HFF-Myc (cell line): ENCODE data around the gene EPSTI1.

Experiments
- DNase-seq: peaks from one replicate; pipeline ENCODE4 v3.0.0-alpha.2; 2011; ENCODE audit warnings: low read depth; ENCODE audit errors: extremely low read depth
- H3K4me3 ChIP-seq: replicated peaks from 2 replicates; pipeline ENCODE4 v1.5.1; 2011; ENCODE audit warnings: low read depth, mild to moderate bottlenecking, control low read depth, low read length
- CTCF ChIP-seq: IDR thresholded peaks from 2 replicates; pipeline ENCODE4 v1.5.1; 2012; ENCODE audit warnings: mild to moderate bottlenecking, low read depth, low read length, control low read depth; ENCODE audit errors: missing control alignments

EPSTI1 gene

GRCh38 chr13:43005460-43006236 lies 13.6 kb upstream of the EPSTI1 start:
- no peak overlapping the region for H3K4me3 ChIP-seq
- no peak for DNase-seq
- no peak for TF ChIP-seq CTCF

GRCh38 chr13:43003729-43004128 lies 11.7 kb upstream of the EPSTI1 start:
- no peak for TF ChIP-seq CTCF
- no peak for DNase-seq
- H3K4me3 ChIP-seq: no peak overlapping the region

GRCh38 chr13:43003010-43003409 lies 11.0 kb upstream of the EPSTI1 start:
- DNase-seq: no peak
- H3K4me3 ChIP-seq: no peak overlapping the region
- TF ChIP-seq CTCF: no peak

- DNase-seq: no peak
- TF ChIP-seq CTCF: no peak
- H3K4me3 ChIP-seq: no peak overlapping the region
These were observed 10.0 kb upstream of the EPSTI1 start for GRCh38 chr13:43002021-43002420.

- no peak for DNase-seq
- no peak for TF ChIP-seq CTCF
- H3K4me3 ChIP-seq: no peak overlapping the region
These were observed 8.6 kb upstream of the EPSTI1 start for GRCh38 chr13:43000676-43001075.

GRCh38 chr13:42999491-42999890 lies 7.5 kb upstream of the EPSTI1 start:
- no peak for DNase-seq
- no peak overlapping the region for H3K4me3 ChIP-seq
- TF ChIP-seq CTCF: no peak

- no peak for DNase-seq
- H3K4me3 ChIP-seq: no peak overlapping the region
- no peak for TF ChIP-seq CTCF
These were observed 5.3 kb upstream of the EPSTI1 start for GRCh38 chr13:42997381-42997780.
